Measurements from ENCODE around the gene POLR3B. TPM values are rescaled to one million over a fixed set of nuclear protein-coding genes. Genes with fewer than 3 reads are reported as not detected.

Gene POLR3B
- total and polyA plus RNA-seq, 10 of the 15 experiments (the other 5 are each of a cell fraction or from before 2014, with no cell fraction given): 2.3 to 10.5 (median 8.0) TPM

DNA sequence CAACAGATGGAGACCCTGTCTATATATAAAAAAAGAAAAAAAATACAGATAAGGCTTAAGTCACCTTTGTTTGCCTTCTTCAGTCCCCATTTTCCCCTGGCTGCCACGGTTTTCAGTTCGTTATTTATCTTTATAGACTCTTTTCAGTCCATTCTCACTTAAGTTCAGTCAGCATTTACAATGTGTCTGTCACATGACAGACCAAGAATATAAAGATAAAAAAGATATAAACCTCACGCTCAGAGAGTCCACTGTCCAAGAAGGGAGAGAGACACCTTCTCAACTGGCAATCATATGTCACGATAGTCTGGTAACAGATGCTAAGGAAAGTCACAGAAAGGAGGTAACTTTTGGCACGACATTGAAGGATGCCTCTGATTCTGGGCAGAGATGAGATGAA, 13.4 kb upstream of the POLR3B start:
- Histone ChIP-seq H3K9ac (ENCODE audit: control insufficient read depth, insufficient read depth, low read length) (no peak overlapping the region), H3K79me2 (ENCODE audit: control insufficient read depth, insufficient read depth, low read length) (no peaks in the 10 kb centered on the region), H3K4me2 (ENCODE audit: control insufficient read depth, insufficient read depth) (no peak overlapping the region), H3K4me3 (no peak overlapping the region), H3K4me1 (ENCODE audit: control insufficient read depth, insufficient read depth, low read length) (no peaks in the 10 kb centered on the region), H3K9me3 (replicated peaks; ENCODE audit: control insufficient read depth, insufficient read depth, low read length) (no peaks in the 10 kb centered on the region), H2AFZ (ENCODE audit: control insufficient read depth, low read depth, low read length) (no peak overlapping the region), H3K27ac (ENCODE audit: control insufficient read depth, insufficient read depth) (no peak overlapping the region), H3K36me3 (ENCODE audit: control insufficient read depth in 2 of 2, insufficient read depth in 2 of 2, low read length in 1 of 2) (no peaks in the 10 kb centered on the region), H3K27me3 (replicated peaks in 1 of 2; ENCODE audit: control insufficient read depth in 2 of 2, insufficient read depth in 2 of 2, low read length in 1 of 2) (no peaks in the 10 kb centered on the region), H4K20me1 (ENCODE audit: control insufficient read depth, insufficient read depth) (no peaks in the 10 kb centered on the region)
- no peak for TF ChIP-seq CHD1 (IDR thresholded peaks at IDR 0.05; ENCODE audit: low read depth, low read length)
- TF ChIP-seq POLR2AphosphoS2 (IDR thresholded peaks at IDR 0.05; ENCODE audit: low read depth, low read length): no peak
- no peak for TF ChIP-seq NBN (IDR thresholded peaks at IDR 0.05)
- TF ChIP-seq SIX5 (IDR thresholded peaks at IDR 0.05; ENCODE audit: low read depth, low read length, severe bottlenecking): no peak
- SMC1A ChIA-PET (ENCODE audit: uncharacterized antibody, unreplicated experiment): interaction anchor here (1.3 kb wide), 1 partner anchor 116 kb away, joined by 4 read pairs; no protein-coding TSS in a partner anchor
- intact Hi-C loops (cut with micrococcal nuclease; ENCODE audit: unreplicated experiment): no loop called here
- ATAC-seq (no peak), FAIRE-seq (no peak), DNase-seq (ENCODE audit: low read depth, low spot score) (no peak)
- CTCF ChIA-PET: interaction anchor here (2.2 kb wide), 1 partner anchor 117 kb away, joined by 8 read pairs; no protein-coding TSS in a partner anchor
- no TSS peak for BruUV-seq (replicated peaks)
- RAD21 ChIA-PET (ENCODE audit: unreplicated experiment): no interaction called here
- WGBS (ENCODE audit: insufficient coverage, insufficient replicate concordance, low lambda C conversion rate, missing lambda C conversion rate): 85% methylated on average over 5 of the region's 5 CpGs
- POLR2A ChIA-PET: no interaction called here
- in situ Hi-C loops (cut with MboI): no loop called here

DNA sequence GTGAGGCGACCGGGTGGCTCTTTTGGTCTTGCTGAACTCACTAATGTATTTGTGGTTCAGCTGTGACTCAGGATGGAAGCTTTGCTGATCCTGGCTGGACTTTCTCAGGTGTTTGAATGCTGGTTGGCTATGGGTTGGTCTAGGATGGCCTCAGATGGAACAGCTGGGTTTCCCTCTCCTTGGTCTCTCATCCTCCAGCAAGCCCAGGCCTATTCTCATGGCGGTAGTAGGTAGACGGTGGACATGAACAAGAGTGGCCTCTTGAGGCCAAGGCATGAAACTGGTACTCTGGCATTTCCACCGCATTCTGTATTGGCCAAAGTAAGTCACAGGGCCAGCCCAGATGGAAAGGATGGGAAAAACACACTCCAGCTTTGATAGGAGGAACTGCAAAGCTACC, 11.8 kb upstream of the POLR3B start:
- ChIA-PET POLR2A (no interaction called here), SMC1A (ENCODE audit: uncharacterized antibody, unreplicated experiment) (interaction anchor here (0.7 to 1.3 kb wide), 5 partner anchors 10 to 364 kb away, joined by 3 to 5 read pairs (median 4); no protein-coding TSS in a partner anchor), RAD21 (ENCODE audit: unreplicated experiment) (no interaction called here), CTCF (interaction anchor here (0.7 to 2.2 kb wide), 4 partner anchors 36 to 548 kb away, joined by 3 to 8 read pairs (median 4); no protein-coding TSS in a partner anchor)
- no peak overlapping the region for H3K27ac ChIP-seq (ENCODE audit: control insufficient read depth, insufficient read depth)
- no TSS peak for BruUV-seq (replicated peaks)
- no peaks in the 10 kb centered on the region for H3K9me3 ChIP-seq (replicated peaks; ENCODE audit: control insufficient read depth, insufficient read depth, low read length)
- no peak for DNase-seq (ENCODE audit: low read depth, low spot score)
- H3K79me2 ChIP-seq (ENCODE audit: control insufficient read depth, insufficient read depth, low read length): no peaks in the 10 kb centered on the region
- H3K36me3 ChIP-seq (ENCODE audit: control insufficient read depth in 2 of 2, insufficient read depth in 2 of 2, low read length in 1 of 2): no peaks in the 10 kb centered on the region
- no peak for FAIRE-seq
- no peaks in the 10 kb centered on the region for H3K4me1 ChIP-seq (ENCODE audit: control insufficient read depth, insufficient read depth, low read length)
- intact Hi-C loops (cut with micrococcal nuclease; ENCODE audit: unreplicated experiment) (no loop called here), in situ Hi-C loops (cut with MboI) (no loop called here)
- ATAC-seq: peak; percentile 69
- no peak overlapping the region for H3K4me2 ChIP-seq (ENCODE audit: control insufficient read depth, insufficient read depth)
- H3K9ac ChIP-seq (ENCODE audit: control insufficient read depth, insufficient read depth, low read length): no peak overlapping the region
- H3K4me3 ChIP-seq: no peak overlapping the region
- WGBS (ENCODE audit: insufficient coverage, insufficient replicate concordance, low lambda C conversion rate, missing lambda C conversion rate): 47% methylated on average over 5 of the region's 5 CpGs
- no peaks in the 10 kb centered on the region for H3K27me3 ChIP-seq (replicated peaks in 1 of 2; ENCODE audit: control insufficient read depth in 2 of 2, insufficient read depth in 2 of 2, low read length in 1 of 2)
- H2AFZ ChIP-seq (ENCODE audit: control insufficient read depth, low read depth, low read length): no peak overlapping the region
- H4K20me1 ChIP-seq (ENCODE audit: control insufficient read depth, insufficient read depth): no peaks in the 10 kb centered on the region
- TF ChIP-seq RFX5 (IDR thresholded peaks at IDR 0.05; ENCODE audit: low read depth, low read length): no peak
- TF ChIP-seq, protein P1, sequence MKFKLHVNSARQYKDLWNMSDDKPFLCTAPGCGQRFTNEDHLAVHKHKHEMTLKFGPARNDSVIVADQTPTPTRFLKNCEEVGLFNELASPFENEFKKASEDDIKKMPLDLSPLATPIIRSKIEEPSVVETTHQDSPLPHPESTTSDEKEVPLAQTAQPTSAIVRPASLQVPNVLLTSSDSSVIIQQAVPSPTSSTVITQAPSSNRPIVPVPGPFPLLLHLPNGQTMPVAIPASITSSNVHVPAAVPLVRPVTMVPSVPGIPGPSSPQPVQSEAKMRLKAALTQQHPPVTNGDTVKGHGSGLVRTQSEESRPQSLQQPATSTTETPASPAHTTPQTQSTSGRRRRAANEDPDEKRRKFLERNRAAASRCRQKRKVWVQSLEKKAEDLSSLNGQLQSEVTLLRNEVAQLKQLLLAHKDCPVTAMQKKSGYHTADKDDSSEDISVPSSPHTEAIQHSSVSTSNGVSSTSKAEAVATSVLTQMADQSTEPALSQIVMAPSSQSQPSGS (IDR thresholded peaks at IDR 0.05; ENCODE audit: low read length): no peak
- TF ChIP-seq NRF1 (conservative IDR thresholded peaks at IDR 0.05; ENCODE audit: low read depth, low read length): no peak
- TF ChIP-seq, protein P2, sequence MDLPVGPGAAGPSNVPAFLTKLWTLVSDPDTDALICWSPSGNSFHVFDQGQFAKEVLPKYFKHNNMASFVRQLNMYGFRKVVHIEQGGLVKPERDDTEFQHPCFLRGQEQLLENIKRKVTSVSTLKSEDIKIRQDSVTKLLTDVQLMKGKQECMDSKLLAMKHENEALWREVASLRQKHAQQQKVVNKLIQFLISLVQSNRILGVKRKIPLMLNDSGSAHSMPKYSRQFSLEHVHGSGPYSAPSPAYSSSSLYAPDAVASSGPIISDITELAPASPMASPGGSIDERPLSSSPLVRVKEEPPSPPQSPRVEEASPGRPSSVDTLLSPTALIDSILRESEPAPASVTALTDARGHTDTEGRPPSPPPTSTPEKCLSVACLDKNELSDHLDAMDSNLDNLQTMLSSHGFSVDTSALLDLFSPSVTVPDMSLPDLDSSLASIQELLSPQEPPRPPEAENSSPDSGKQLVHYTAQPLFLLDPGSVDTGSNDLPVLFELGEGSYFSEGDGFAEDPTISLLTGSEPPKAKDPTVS (IDR thresholded peaks at IDR 0.05; ENCODE audit: low read depth, low read length): no peak
- no peak for TF ChIP-seq PAX8 (IDR thresholded peaks at IDR 0.05)
- TF ChIP-seq LARP7 (IDR thresholded peaks at IDR 0.05): no peak
- TF ChIP-seq, protein P3, sequence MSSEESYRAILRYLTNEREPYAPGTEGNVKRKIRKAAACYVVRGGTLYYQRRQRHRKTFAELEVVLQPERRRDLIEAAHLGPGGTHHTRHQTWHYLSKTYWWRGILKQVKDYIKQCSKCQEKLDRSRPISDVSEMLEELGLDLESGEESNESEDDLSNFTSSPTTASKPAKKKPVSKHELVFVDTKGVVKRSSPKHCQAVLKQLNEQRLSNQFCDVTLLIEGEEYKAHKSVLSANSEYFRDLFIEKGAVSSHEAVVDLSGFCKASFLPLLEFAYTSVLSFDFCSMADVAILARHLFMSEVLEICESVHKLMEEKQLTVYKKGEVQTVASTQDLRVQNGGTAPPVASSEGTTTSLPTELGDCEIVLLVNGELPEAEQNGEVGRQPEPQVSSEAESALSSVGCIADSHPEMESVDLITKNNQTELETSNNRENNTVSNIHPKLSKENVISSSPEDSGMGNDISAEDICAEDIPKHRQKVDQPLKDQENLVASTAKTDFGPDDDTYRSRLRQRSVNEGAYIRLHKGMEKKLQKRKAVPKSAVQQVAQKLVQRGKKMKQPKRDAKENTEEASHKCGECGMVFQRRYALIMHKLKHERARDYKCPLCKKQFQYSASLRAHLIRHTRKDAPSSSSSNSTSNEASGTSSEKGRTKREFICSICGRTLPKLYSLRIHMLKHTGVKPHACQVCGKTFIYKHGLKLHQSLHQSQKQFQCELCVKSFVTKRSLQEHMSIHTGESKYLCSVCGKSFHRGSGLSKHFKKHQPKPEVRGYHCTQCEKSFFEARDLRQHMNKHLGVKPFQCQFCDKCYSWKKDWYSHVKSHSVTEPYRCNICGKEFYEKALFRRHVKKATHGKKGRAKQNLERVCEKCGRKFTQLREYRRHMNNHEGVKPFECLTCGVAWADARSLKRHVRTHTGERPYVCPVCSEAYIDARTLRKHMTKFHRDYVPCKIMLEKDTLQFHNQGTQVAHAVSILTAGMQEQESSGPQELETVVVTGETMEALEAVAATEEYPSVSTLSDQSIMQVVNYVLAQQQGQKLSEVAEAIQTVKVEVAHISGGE (CRISPR knock-in tag; IDR thresholded peaks at IDR 0.05): no peak

All from GM12878 (cell line).